Measurements from ENCODE around the gene VEZF1.

GRCh38 chr17:57993471-57994365 lies 5.7 kb upstream of the VEZF1 start:
- TF ChIP-seq EZH2phosphoT487 (IDR thresholded peaks at IDR 0.05; ENCODE audit: low read depth) (no peak), CTCF (IDR thresholded peaks at IDR 0.05; ENCODE audit: low read depth, low read length) (no peak)

Data from OCI-LY3 (cell line).